Trophoblast cell (in vitro differentiated cells and primary cell): ENCODE measurements around the gene IPO13.

Source experiments
- DNase-seq, 2 donors: peaks; one replicate each; pipeline ENCODE4 v3.0.0-alpha.2; 2016
- H2AFZ ChIP-seq: 2 replicates; pipeline ENCODE4 v1.6.1; 2013; ENCODE audit warnings: low read length, moderate library complexity, mild to moderate bottlenecking; ENCODE audit not compliant: insufficient read depth, poor library complexity
- H2AK5ac ChIP-seq: 2 replicates; pipeline ENCODE4 v1.6.1; 2013; ENCODE audit warnings: mild to moderate bottlenecking, low read length
- H2BK120ac ChIP-seq: 2 replicates; pipeline ENCODE4 v1.6.1; 2013; ENCODE audit warnings: low read length, mild to moderate bottlenecking, moderate library complexity; ENCODE audit not compliant: insufficient read depth, poor library complexity
- H2BK12ac ChIP-seq: 2 replicates; pipeline ENCODE4 v1.6.1; 2013; ENCODE audit warnings: mild to moderate bottlenecking, low read length, moderate library complexity
- H2BK5ac ChIP-seq: 2 replicates; pipeline ENCODE4 v1.6.1; 2013; ENCODE audit warnings: low read length, low read depth, moderate library complexity, mild to moderate bottlenecking; ENCODE audit not compliant: poor library complexity
- H3K14ac ChIP-seq: 2 replicates; pipeline ENCODE4 v1.6.1; 2013; ENCODE audit warnings: mild to moderate bottlenecking, low read length
- H3K18ac ChIP-seq: 2 replicates; pipeline ENCODE4 v1.6.1; 2013; ENCODE audit warnings: mild to moderate bottlenecking, low read length
- H3K23ac ChIP-seq: 2 replicates; pipeline ENCODE4 v1.6.1; 2013; ENCODE audit warnings: low read length
- H3K27ac ChIP-seq: 2 replicates; pipeline ENCODE4 v1.5.1; 2013; ENCODE audit warnings: low read depth, mild to moderate bottlenecking, inconsistent platforms, low read length, moderate library complexity
- H3K27me3 ChIP-seq: 2 replicates; pipeline ENCODE4 v1.6.1; 2013; ENCODE audit warnings: inconsistent platforms, mild to moderate bottlenecking, low read length, moderate library complexity; ENCODE audit not compliant: insufficient read depth
- H3K36me3 ChIP-seq, 2 experiments: 1 replicate in 1 of 2; 2 replicates in 1 of 2; pipeline ENCODE4 v1.6.1; 2013; ENCODE audit warnings: low read length in 2 of 2, mild to moderate bottlenecking in 2 of 2, moderate library complexity in 1 of 2; ENCODE audit not compliant: insufficient read depth in 2 of 2, control insufficient read depth in 1 of 2
- H3K4ac ChIP-seq: 2 replicates; pipeline ENCODE4 v1.6.1; 2013; ENCODE audit warnings: low read depth, mild to moderate bottlenecking, low read length, moderate library complexity
- H3K4me1 ChIP-seq, 2 experiments: 1 replicate in 1 of 2; 2 replicates in 1 of 2; pipeline ENCODE4 v1.6.1; 2013; ENCODE audit warnings: low read length in 2 of 2, mild to moderate bottlenecking in 2 of 2, moderate library complexity in 1 of 2; ENCODE audit not compliant: insufficient read depth in 2 of 2, control insufficient read depth in 1 of 2
- H3K4me2 ChIP-seq: 2 replicates; pipeline ENCODE4 v1.6.1; 2013; ENCODE audit warnings: inconsistent platforms, mild to moderate bottlenecking, low read length, moderate library complexity
- H3K4me3 ChIP-seq: 2 replicates; pipeline ENCODE4 v1.5.1; 2013; ENCODE audit warnings: mild to moderate bottlenecking, low read depth, low read length, inconsistent platforms
- H3K79me1 ChIP-seq: one replicate; pipeline ENCODE4 v1.6.1; 2013; ENCODE audit warnings: low read length
- H3K79me2 ChIP-seq: 2 replicates; pipeline ENCODE4 v1.6.1; 2013; ENCODE audit warnings: low read length, mild to moderate bottlenecking; ENCODE audit not compliant: control insufficient read depth, insufficient read depth, poor library complexity
- H3K9ac ChIP-seq: 2 replicates; pipeline ENCODE4 v1.6.1; 2013; ENCODE audit warnings: mild to moderate bottlenecking, low read length
- H3K9me3 ChIP-seq: 2 replicates; pipeline ENCODE4 v1.6.1; 2013; ENCODE audit warnings: low read depth, mild to moderate bottlenecking, control low read depth, inconsistent platforms, low read length; ENCODE audit not compliant: insufficient read depth
- H4K12ac ChIP-seq: 2 replicates; pipeline ENCODE4 v1.6.1; 2013; ENCODE audit warnings: low read depth, mild to moderate bottlenecking, low read length, moderate library complexity
- H4K8ac ChIP-seq: 2 replicates; pipeline ENCODE4 v1.6.1; 2013; ENCODE audit warnings: low read depth, mild to moderate bottlenecking, low read length, moderate library complexity
- H4K91ac ChIP-seq: one replicate; pipeline ENCODE4 v1.6.1; 2013; ENCODE audit warnings: low read depth, mild to moderate bottlenecking, low read length, moderate library complexity
- WGBS: extraction: QIAGEN DNeasy Blood & Tissue Kit; methylation state at CpG from one replicate; pipeline ENCODE4 v1.1.7; 2013; ENCODE audit warnings: missing lambda C conversion rate; ENCODE audit not compliant: insufficient read length, insufficient coverage; ENCODE audit errors: extremely low coverage; 5-methylcytosine and 5-hydroxymethylcytosine counted together

IPO13 gene

GRCh38 chr1:43952731-43953346, 6.1 kb downstream of the IPO13 start:
- Histone ChIP-seq H3K14ac (no peak overlapping the region), H3K4me3 (no peak overlapping the region), H3K4ac (no peak overlapping the region), H3K4me1 (peaks cover 4 to 10% of the 10 kb centered on the region in 2 experiments), H3K79me2 (no peaks in the 10 kb centered on the region), H3K9me3 (no peaks in the 10 kb centered on the region), H3K79me1 (no peaks in the 10 kb centered on the region), H2AFZ (no peak overlapping the region), H3K36me3 (peaks cover 19 to 23% of the 10 kb centered on the region in 2 experiments), H4K91ac (no peak overlapping the region), H3K9ac (no peak overlapping the region), H2BK120ac (no peak overlapping the region), H3K27ac (no peak overlapping the region), H2BK12ac (no peak overlapping the region), H4K12ac (no peak overlapping the region), H4K8ac (no peak overlapping the region), H2AK5ac (no peak overlapping the region), H2BK5ac (no peak overlapping the region), H3K18ac (no peak overlapping the region), H3K23ac (no peak overlapping the region), H3K4me2 (no peak overlapping the region), H3K27me3 (no peaks in the 10 kb centered on the region)
- DNase-seq: no peak
- WGBS: 100% methylated on average over 1 of the region's 8 CpGs

- no peak overlapping the region for H3K18ac ChIP-seq
- no peaks in the 10 kb centered on the region for H3K27me3 ChIP-seq
- H2AK5ac ChIP-seq: no peak overlapping the region
- no peak overlapping the region for H4K91ac ChIP-seq
- H2AFZ ChIP-seq: no peak overlapping the region
- H3K27ac ChIP-seq: no peak overlapping the region
- DNase-seq: no peak
- no peak overlapping the region for H2BK120ac ChIP-seq
- H3K4me1 ChIP-seq: peaks cover 0 to 5% of the 10 kb centered on the region in 2 experiments
- H2BK5ac ChIP-seq: no peak overlapping the region
- H3K79me2 ChIP-seq: no peaks in the 10 kb centered on the region
- no CpG with 5 or more reads among the region's 3 CpGs for WGBS
- no peak overlapping the region for H2BK12ac ChIP-seq
- no peak overlapping the region for H4K12ac ChIP-seq
- H3K9me3 ChIP-seq: no peaks in the 10 kb centered on the region
- H3K23ac ChIP-seq: no peak overlapping the region
- H3K14ac ChIP-seq: no peak overlapping the region
- no peak overlapping the region for H3K4ac ChIP-seq
- peaks cover 23 to 27% of the 10 kb centered on the region in 2 experiments for H3K36me3 ChIP-seq
- no peaks in the 10 kb centered on the region for H3K79me1 ChIP-seq
- H3K4me2 ChIP-seq: no peak overlapping the region
- H3K4me3 ChIP-seq: no peak overlapping the region
- no peak overlapping the region for H4K8ac ChIP-seq
- H3K9ac ChIP-seq: no peak overlapping the region
These were observed 6.6 kb downstream of the IPO13 start for GRCh38 chr1:43953361-43953760.

GRCh38 chr1:43954036-43954435, 7.3 kb downstream of the IPO13 start:
- Histone ChIP-seq H3K4ac (no peak overlapping the region), H2AK5ac (no peak overlapping the region), H3K14ac (no peak overlapping the region), H2BK5ac (no peak overlapping the region), H3K27ac (no peak overlapping the region), H3K9me3 (no peaks in the 10 kb centered on the region), H4K12ac (no peak overlapping the region), H3K79me2 (no peaks in the 10 kb centered on the region), H3K4me2 (no peak overlapping the region), H3K27me3 (no peaks in the 10 kb centered on the region), H3K18ac (no peak overlapping the region), H3K4me3 (no peak overlapping the region), H3K9ac (no peak overlapping the region), H2BK120ac (no peak overlapping the region), H2AFZ (no peak overlapping the region), H4K8ac (no peak overlapping the region), H3K79me1 (no peaks in the 10 kb centered on the region), H3K4me1 (peaks cover 0 to 2% of the 10 kb centered on the region in 2 experiments), H2BK12ac (no peak overlapping the region), H4K91ac (no peak overlapping the region), H3K23ac (no peak overlapping the region), H3K36me3 (peaks cover 26 to 34% of the 10 kb centered on the region in 2 experiments)
- no CpG with 5 or more reads among the region's 5 CpGs for WGBS
- DNase-seq: no peak

GRCh38 chr1:43956234-43956633, 9.5 kb downstream of the IPO13 start:
- Histone ChIP-seq H3K36me3 (peaks cover 32 to 40% of the 10 kb centered on the region in 2 experiments), H3K9ac (no peak overlapping the region), H3K14ac (no peak overlapping the region), H3K9me3 (no peaks in the 10 kb centered on the region), H3K4me3 (no peak overlapping the region), H4K8ac (no peak overlapping the region), H4K12ac (no peak overlapping the region), H3K79me2 (no peaks in the 10 kb centered on the region), H4K91ac (no peak overlapping the region), H3K4ac (no peak overlapping the region), H3K4me1 (no peaks in the 10 kb centered on the region), H3K79me1 (no peaks in the 10 kb centered on the region), H3K18ac (no peak overlapping the region), H3K27ac (no peak overlapping the region), H3K27me3 (no peaks in the 10 kb centered on the region), H2BK120ac (no peak overlapping the region), H3K23ac (no peak overlapping the region), H2AK5ac (no peak overlapping the region), H2BK5ac (no peak overlapping the region), H3K4me2 (no peak overlapping the region), H2AFZ (no peak overlapping the region), H2BK12ac (no peak overlapping the region)
- DNase-seq: no peak
- no CpG with 5 or more reads among the region's 8 CpGs for WGBS
